Suppressor macrophage (primary cell): ENCODE results near the gene RNF213.

Source experiments
- DNase-seq, 4 experiments: peaks; one replicate each; pipeline ENCODE4 v3.0.0-alpha.2; 2020 to 2022

Gene RNF213

DNA sequence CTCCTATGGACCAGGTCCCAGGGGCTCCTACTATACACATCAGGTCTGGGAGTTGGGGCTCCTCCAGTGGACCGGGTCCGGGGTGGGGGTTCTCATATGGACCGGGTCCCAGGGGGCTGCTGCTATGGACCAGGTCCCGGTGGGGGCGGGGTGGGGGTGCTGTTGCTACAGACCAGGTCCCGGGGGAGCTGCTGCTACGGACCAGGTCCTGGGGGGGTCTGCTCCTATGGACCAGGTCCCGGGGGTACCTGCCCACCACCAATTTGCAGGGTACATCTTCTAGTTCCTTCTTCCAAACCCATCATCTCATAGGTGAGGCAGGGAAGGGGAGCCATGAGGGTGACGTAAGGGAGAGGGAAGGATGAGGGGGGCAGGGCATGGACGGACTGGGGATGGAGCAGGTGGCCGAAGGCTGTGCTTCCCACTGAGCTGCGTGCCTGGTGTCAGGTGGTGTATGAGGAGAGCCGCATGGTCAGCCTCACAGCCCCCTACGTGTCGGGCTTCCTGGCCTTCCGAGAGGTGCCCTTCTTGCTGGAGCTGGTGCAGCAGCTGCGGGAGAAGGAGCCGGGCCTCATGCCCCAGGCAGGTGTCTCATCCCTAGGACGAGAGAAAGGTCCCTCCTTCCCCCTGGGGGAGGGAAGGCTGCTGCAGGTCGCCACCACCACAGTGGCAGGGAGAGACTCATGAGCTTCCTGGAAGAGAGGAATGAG, 160.9 kb downstream of the RNF213 start:
- no peak for DNase-seq

DNA sequence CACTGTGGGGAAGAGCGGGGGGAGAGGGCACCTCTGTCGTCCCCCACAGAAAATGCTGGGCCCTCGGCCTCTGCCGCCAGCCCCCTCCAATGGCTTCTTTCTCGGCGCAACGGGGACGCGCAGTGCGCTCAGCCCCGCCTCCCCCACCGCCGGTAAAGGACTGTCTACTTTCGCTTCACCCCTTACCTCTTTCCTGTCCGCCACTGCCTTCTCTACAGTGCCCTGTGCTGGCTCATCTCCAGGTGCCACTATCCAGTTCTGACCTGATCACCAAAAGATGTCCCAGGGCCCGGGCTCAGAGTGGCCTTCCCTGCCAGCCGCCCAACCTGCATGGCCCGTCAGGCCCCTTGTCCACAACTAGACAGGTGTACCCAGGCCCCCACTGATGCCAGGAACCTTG, 161.6 kb downstream of the RNF213 start:
- no peak for DNase-seq

DNA sequence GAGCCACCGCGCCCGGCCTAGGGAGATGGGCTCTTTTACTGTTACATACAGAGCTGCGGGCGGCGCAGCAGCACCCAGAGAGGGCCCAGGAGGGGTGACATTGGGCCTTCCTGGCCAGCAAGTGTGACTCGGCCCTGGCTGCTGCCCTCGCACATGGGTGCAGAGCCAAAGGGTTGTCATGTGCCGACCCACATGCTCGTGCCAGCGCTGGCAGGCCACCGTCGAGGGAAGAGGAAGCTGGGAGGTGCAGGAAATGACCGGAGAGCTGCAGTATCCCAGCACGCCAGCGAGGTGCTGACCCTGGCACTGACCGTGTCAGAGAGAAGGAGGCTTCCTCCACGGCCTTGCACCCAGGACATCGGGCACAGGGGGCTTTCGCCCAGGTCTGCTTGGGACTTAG, 162.3 kb downstream of the RNF213 start:
- peak; percentile 32 to 65 (median 55) for DNase-seq

DNA sequence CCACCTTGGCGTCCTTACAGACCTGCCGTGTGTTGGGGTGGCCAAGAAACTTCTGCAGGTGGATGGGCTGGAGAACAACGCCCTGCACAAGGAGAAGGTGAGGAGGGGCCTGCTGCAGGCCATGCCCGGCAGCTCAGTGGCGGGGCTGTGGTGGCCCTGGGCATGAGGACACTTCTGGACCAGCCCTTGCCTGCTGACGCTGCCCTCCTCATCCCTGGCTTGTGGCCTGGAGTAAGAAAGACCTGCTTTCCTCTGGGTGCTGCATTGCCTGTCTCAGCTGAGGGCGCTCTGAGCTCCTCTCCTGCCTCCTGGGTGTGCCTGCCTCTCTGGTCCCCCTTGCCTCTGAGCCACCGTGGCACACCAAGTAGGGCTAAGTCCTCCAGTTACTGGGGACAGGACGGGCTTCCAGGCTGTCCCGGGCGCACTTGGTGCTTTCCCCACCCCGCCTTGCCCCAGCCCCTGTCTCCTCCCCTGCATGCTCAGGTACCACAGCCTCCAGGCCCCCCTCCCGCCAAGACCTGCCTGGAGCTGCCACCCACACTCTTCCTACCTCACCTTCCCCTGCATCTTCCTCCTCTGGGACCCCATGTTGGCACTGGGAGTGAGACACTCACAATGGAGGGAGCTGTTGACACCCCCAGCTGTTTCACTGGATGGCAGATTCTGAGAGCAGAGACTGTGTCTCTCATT, 163.0 kb downstream of the RNF213 start:
- DNase-seq, result no peak

DNA sequence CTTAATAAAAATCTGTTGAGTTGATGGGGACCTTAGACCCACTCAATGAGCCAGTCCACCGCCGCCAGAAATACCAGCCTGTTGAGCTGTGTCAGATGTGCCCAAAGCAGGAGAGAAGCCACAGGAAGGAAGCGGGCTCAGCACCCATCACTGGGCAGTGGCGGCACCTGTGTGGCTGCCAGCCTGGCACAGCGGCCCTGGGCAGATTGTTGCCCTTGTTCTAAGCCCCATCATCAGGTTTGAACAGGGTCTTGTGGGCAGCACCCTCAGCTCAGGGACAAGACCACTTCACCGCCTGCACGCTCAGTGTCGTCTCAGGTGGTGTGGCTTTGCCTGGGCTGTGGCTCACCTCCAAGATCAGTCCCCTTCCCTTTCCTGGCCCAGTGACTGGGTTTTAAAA, 163.6 kb downstream of the RNF213 start:
- no peak for DNase-seq

DNA sequence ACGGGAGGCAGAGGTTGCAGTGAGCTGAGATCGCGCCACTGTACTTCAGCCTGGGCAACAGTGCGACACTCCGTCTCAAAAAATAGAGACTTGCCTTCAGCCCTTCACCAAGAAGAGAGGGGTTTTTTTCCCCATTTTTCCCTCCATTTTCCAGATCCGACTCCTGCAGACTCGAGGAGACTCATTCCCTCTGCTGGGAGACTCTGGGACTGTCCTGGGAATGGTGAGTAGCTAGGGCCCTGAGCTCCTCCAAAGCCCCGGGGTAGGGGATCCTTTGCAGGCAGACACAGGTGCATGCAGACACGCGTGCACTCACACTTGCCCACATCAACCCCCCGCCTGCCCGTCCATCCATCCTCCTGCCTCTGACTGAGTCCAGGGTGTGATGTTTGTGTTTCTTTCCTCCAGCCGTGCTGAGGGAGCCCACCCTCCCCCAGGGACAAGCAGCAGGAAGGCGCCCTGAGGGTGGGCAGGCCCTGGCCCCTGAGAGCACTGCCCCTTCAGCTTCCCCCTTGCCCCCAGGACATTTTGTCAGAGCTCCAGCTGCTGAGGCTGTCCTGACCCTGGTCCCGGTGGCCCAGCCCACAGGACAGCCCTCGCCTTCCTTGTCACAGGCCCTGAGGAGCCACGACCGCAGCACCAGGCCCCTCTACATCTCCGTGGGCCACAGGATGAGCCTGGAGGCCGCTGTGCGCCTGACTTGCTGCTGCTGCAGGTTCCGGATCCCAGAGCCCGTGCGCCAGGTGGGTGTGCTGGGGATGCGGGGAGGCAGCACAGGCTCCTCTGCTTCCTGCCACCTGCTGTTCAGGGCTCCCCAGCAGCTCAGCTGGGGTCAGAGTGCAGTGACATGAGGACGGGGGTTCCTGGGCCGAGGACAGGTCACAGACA, 164.5 kb downstream of the RNF213 start:
- DNase-seq, result no peak

DNA sequence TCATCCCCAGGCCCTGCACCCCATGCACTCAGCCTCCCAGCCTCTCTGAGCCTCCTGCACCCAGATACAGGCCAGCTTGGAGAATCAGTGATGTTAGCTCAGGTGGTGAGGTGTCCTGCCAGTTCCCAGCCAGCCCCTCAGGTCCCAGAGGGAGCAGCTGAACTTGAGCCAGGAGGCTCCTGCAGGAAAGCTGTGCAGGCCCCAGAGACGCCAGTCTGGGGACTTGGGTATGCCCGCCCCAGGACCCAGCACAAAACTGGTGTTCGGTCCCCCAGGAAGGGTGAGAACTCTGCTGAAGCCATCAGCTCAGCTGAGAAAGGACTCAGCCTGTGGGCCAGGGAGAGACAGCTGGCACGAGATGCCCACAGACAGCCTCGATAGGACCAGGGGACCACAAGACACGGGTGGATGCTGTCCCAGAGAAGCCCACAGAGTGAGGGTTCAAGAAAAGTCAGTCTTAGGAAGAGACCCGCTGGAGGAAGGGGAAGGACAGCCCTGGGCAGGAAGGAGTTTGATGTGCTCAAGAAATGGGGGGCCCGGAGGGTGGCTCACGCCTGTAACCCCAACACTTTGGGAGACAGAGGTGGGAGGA, 165.3 kb downstream of the RNF213 start:
- DNase-seq, result no peak

DNA sequence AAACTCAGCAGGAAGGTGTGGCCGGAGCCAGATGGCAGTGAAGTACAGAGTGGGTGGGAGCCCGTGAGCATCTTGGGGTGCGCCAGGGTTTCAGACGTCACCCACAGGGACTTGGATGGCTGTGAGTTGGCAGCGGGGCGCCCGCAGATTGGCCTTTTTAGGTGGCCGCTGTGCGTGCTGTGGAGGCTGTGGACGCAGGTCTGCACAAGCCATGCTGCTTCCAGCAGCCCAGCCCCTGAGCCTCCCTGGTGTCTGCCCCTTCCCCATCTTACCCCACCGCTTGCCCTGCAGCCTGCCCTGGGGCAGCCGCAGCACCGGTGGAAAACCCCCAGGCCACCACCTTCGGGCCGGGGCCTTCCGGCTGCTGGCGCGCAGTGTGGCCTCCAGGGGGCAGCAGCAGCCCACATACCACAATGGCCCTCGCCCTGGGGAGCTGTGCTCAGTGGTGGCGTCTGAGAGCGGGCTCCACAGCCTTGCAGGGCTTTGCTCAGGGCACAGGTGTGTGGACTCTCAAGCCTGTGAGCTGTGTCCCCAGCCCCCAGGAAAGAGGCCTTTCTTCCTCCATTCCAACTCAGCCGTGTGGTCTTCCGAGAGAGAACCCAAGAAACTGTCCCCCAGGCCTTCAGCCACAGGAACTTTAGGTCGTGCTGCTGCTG, 166.1 kb downstream of the RNF213 start:
- DNase-seq, result peak; percentile 71 to 86 (median 84)

DNA sequence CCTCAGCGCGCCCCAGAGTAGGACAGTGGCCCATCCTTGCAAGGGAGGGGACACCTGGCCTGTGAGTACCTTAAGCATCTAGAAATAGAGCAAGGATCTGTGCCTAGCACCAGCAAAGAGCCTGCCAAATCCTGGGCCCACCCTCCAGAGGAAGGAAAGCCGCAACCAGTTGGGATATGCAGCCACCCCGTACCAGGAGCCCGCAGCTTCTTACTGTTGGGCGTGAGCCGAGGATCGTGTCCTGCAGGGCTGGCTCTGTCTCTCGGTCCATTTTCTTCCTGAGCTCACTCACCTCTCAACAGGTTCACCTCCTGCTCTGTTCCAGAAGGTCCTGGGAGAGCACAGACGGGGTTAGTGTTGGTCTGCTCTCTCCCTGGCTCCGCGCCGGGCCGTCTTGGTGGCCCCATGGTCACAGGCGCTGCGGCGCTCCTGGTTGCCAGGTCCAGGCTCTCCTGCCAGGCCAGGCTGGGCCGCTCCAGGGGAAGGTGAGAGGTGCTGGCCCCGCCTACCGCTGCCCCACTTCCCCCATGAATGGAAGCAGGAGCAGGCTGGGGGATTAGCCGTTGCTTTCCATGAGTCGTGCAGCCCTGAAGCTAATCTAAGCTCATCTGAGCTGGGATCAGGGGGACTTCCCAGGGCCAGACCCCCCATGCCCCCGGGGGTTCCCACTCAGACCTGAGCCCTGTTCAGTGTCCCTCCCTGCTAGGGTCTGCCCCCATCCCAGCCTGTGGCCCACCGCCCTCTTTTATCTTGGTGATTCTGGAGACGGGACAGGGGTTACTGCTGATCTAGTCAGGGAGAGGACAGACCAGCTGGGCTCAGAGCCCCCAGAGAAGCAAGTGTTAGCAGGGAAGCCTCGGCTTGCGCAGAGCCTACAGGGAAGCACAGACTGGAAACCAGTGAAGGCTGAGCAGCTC, 167.0 kb downstream of the RNF213 start:
- DNase-seq, result no peak

DNA sequence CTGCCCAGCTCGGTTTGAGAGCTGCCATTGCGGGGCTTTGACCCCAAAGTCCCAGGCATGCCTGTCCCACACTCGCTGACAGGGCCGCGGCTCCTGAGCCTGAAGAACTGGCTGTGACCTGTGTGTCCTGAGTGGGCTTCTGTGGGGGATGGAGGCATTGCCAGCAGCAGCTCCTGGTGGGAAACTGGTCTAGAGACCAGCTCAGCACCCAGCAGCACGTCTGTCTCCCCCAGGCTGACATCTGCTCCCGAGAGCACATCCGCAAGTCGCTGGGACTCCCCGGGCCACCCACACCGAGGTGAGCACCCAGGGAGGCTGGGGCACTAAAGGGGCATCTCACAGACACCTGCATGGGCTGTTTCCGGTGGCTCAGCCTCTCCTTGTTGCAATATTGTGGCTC, 167.7 kb downstream of the RNF213 start:
- no peak for DNase-seq

DNA sequence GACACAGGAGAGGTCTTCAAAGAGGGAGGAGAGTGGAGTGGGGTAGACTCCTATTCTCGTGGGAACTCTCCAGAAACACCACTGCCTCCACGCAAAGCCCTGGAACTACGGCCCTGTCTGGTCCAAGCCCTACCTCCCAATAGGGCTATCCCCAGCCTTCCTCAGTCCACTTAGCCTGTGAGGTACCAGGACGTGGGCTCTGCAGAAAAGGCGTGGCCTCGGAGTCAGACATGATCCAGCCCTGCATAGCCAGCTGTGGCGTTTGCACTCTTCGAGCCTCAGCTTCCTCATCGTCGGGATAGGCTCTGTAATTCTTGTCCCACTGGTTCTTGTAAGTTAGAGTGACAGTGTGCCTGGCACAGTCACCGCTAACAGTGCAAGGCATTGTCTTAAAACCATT, 168.1 kb downstream of the RNF213 start:
- DNase-seq, result no peak

DNA sequence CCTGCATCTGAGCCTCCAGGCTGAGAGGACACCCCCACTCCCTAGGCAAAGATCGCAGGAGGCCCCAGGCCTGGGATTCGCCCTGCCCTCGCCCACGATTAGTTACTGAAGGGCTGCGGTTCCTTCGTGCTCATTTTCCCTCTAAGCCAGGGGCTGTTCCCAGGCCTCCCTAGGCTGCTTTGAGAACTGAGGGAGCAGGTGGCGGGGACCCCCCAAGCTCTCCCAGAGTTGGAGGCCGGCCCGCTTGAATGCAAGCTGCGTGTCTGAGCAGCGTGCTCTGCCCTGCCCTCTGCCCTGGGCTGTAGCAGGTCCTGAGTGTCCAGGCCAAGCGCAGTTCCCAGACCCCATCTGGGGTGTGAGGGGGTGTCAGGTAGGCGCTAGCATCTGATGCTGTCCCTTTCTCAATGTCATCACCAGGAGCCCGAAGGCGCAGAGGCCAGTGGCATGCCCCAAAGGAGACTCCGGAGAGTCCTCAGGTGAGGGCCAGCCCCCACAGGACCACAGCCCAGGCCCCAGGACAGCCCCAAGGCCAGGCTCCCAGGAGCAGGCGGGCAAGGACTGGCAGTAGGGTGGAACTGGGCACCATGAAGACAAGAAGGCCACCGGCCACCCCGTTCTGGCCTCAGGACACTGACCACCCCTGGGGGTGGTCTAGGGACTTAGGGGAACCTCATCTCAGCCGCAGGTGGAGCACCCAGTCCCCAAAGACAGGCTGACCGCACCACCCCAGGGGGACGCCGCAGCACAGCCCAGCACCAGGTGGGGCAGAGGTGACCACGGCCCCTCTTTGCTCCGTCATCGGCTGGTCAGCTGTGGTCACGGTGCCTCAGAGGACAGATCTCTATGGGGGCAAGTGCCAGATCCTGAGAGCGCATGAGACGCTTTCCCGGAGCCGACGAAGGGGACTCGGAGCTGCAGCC, 169.0 kb downstream of the RNF213 start:
- DNase-seq, result no peak

DNA sequence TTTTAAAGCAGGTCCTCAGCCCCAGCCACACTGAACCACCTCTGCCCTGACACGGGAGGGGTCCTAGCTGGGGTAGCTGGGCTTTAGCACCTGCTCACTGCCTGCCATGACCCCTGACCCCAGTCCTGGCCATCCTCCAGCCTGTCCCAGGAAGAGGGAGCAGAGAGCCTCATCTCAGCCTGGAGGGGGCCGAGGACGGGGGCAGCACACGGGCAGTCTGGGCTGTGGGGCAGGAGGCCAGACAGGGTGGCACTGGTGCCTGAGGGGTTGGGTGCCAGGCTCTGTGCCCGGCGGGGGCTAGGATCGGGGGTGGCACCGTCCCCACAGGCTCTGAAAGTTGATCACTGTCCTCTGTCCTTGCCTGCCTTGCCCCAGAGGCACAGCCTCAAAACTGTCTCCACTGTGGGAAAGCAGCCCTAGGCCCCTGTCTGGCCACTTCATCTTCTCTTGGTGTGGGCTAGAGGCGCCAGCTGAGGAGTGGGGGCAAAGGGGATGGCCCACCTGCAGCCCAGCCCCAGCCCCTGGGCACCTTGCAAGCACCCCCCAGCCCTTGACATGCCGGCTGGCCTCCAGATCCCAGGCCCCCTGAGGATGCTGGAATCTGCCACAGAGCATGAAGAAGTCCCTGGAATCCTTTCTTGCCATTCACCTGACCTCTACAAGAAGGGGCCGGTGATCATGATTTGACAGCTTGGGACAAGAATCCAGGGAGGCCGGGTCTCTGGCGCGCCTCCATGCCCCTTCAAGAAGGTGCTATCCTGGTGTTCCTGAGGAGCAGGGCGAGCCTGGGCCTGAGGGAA, 170.0 kb downstream of the RNF213 start:
- no peak for DNase-seq

DNA sequence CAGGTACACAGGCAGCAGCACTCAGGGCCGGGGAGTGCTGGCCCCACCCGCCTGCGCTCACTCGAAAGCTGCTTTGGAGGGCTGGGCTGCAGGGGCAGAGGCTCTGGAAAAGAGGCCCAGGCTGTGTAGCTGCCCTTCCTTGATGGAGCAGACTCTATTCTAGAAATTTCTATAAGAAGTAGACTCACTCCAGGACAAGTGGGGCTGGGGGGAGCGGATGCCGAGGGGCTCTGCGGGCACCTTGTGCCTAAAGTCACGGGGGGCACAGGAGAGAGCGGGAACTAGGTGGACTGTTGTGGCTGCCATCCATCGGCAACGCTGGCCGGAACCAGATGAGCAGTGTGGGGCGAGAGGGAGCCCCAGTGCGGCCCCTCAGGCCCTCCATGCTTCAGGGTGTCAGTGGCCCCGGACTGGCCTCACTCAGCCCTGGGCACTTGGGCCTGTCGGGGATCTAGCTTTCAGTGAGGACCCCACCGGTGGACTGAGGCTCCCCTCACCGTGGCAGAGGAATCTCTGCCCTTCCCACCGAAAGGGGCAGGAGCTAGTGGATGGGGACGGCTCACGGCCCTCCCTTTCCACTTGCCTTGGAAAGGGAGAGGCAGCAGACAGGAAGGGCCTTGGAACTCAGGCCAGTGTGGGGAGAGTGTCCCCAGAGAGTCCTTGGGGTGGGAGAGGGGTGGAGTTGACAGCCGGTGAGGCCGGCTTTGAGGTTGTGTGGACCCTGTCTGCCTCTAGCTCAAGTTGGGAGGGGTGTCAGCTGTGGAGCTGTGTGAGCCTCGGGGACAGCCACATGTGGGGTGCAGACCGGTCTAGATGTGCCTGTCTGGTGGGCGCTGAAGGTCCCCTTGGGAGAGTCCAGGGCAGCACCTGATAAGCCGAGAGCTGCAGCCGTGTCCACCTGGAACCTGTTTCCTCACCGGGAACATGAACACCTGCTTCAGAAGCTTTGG, 170.9 kb downstream of the RNF213 start:
- DNase-seq, result no peak

DNA sequence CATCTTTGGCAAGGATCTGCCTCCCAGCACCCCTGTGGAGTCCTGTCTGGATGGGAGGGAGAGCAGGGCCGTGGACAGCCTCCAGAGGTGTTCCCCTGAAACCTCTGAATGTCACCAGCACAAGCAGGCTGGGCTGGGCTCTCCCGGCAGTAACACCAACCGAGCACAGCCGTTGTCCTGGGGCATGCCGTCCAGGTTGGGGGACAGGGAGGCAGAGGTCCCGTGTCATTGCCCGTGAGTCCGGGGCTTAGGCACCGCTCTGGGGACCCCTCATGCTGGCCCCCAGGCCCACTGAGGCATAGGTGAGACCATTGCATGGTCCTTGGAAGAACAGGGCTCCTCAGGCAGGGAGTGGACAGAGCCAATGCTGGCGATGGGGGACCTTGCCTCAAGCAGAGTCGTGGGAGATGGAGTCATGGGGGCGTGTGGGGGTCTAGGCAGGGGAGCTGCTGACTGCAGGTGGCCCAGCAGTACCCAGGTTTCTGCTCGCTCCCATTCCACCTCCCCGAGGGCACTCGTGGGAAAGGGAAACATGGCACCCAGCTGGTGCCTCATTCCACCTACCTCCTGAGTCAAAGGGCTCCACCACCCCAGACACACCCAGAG, 171.8 kb downstream of the RNF213 start:
- DNase-seq, result no peak

DNA sequence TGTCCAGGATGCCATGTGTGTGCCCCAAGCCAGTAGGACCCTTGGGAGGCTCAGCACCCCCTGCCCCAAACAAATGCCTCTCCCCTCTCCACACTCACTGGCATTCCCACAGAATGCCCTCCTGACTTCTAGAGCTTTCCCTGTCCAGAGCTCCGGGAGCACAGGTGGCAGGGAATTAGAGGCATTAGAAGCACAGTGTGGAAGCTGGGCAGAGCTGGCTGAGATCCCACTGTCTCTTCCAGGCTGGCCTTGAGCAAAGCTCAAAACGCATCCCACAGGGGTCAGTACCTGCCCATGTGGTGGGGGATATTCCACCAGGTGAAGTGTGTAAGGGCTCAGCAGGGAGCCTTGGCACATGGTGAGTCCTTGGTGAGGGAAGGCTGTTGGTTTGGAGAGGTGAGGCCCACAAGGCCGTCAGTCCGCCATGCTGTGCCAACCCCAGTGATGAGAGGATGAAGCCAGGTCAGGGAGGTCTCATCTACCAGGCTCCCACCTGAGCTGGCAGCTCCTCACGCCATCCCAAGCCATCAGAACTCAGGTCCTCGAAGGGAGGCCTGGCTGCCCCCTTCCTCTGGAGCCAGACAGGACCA, 172.4 kb downstream of the RNF213 start:
- DNase-seq, result no peak

DNA sequence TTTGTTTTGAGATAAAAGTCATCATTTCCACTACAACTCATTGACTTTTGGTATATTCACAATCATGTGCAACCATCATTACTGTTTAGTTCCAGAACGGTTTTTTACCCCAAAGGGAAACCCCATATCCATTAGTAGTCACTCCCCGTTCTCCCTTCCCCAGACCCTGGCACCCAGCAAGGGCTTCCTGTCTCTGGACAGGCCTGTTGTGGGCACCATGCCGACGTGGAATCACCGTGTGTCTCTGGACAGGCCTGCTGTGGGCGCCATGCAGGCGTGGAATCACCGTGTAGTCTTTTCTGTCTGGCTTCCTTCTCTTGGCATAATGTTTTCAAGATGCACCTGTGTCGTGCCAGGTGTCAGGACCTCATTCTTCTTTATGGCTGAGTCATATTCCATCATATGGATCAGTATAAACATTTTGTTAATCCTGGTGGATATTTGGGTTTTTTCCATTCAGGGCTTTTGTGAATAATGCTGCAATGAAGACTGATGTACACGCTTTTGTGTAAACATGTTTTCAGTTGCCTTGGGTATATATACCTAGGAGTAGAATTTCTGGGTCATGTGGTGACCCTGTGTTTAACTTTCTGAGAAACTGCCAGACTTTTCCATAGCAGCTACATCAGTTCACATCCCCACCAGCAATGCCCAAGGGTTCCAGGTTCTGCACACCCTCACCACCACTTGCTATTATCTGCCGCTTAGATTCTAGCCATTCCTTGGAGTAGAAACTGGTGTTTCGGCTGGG, 173.4 kb downstream of the RNF213 start:
- DNase-seq, result no peak
